Mucosa of descending colon (tissue), 3 donors: Measurements from ENCODE around the gene FIBCD1. TPM values are rescaled to one million over a fixed set of nuclear protein-coding genes. Genes with fewer than 3 reads are reported as not detected.

Experiments
- ATAC-seq: fragments of 200-7000 bp; cut with Tn5 transposase; one replicate; pipeline ENCODE4 v1.9.1; 2020; ENCODE audit warnings: mild to moderate bottlenecking, moderate library complexity
- DNase-seq, 3 donors: peaks; one replicate each; pipeline ENCODE4 v3.0.0-alpha.2; 2020
- H3K36me3 ChIP-seq: fragments of 200-600 bp; one replicate; pipeline ENCODE4 v1.8.0; 2021; ENCODE audit warnings: low read depth, mild to moderate bottlenecking
- H3K4me1 ChIP-seq: fragments of 200-600 bp; one replicate; pipeline ENCODE4 v1.8.0; 2021; ENCODE audit warnings: low read depth, mild to moderate bottlenecking
- H3K4me3 ChIP-seq: fragments of 200-600 bp; one replicate; pipeline ENCODE4 v1.8.0; 2021; ENCODE audit warnings: mild to moderate bottlenecking
- H3K9me3 ChIP-seq: fragments of 200-600 bp; one replicate; pipeline ENCODE4 v1.8.0; 2021; ENCODE audit warnings: mild to moderate bottlenecking
- intact Hi-C, 2 donors: fragments of 100-400 bp; cut with DNase I in 1 of 2; cut with micrococcal nuclease in 1 of 2; formaldehyde crosslinking; loops; one replicate each; pipeline versions ENCODE4 v1.11.0 to v1.11.1; 2022; cut with DNase I, micrococcal nuclease
- total RNA-seq, 3 donors: library from RNA; stranded (reverse); fragmentation: NEBNext Ultra II Directional in 2 of 3; extraction: Animal tissue kit (Norgen Biotek cat#: 25700) in 2 of 3; gene quantifications; one replicate each; pipeline versions ENCODE4 v1.2.1 to v1.2.4, GENCODE V29; 2021 to 2023
- TF ChIP-seq, protein P1 (sequence below): fragments of 200-600 bp; IDR thresholded peaks from one replicate; pipeline ENCODE4 v1.8.0; 2022; ENCODE audit warnings: antibody characterized with exemption, mild to moderate bottlenecking
- donor health status: DM: no; HTN: no; CAD: no; lungs with moderate emphysema.
- donor health status: DM: no; HTN: no; CAD: no.
- donor health status: DM: no; HTN: yes; CAD: no.

Gene FIBCD1
- total RNA-seq, 3 donors from 2014 or later = 2.6 to 10.7 (median 7.3) TPM

DNA sequence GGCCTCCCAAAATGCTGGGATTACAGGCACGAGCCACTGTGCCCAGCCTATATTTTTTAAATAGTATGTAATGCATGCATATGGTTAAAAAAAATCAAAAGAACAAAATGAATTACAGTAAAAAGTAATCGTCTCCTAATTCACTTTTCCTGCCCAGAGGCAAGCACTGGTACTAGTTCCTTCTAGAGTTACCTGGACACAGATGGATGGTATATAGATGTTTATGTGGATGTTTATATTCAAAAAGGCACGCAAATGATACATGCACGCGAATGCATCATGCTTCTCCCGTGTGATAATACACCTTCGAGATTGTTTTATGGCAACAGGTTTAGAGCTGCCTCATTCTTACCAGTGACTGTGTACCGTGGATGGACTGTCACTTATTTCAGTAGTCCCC lies 82.6 kb downstream of the FIBCD1 start:
- intact Hi-C loops = no loop called here
- no peaks in the 10 kb centered on the region for H3K36me3 ChIP-seq
- TF ChIP-seq, protein P1, sequence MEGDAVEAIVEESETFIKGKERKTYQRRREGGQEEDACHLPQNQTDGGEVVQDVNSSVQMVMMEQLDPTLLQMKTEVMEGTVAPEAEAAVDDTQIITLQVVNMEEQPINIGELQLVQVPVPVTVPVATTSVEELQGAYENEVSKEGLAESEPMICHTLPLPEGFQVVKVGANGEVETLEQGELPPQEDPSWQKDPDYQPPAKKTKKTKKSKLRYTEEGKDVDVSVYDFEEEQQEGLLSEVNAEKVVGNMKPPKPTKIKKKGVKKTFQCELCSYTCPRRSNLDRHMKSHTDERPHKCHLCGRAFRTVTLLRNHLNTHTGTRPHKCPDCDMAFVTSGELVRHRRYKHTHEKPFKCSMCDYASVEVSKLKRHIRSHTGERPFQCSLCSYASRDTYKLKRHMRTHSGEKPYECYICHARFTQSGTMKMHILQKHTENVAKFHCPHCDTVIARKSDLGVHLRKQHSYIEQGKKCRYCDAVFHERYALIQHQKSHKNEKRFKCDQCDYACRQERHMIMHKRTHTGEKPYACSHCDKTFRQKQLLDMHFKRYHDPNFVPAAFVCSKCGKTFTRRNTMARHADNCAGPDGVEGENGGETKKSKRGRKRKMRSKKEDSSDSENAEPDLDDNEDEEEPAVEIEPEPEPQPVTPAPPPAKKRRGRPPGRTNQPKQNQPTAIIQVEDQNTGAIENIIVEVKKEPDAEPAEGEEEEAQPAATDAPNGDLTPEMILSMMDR = no peak
- no peak for DNase-seq
- H3K4me1 ChIP-seq = no peaks in the 10 kb centered on the region
- H3K9me3 ChIP-seq = no peaks in the 10 kb centered on the region
- ATAC-seq = no peak
- H3K4me3 ChIP-seq = no peak overlapping the region

DNA sequence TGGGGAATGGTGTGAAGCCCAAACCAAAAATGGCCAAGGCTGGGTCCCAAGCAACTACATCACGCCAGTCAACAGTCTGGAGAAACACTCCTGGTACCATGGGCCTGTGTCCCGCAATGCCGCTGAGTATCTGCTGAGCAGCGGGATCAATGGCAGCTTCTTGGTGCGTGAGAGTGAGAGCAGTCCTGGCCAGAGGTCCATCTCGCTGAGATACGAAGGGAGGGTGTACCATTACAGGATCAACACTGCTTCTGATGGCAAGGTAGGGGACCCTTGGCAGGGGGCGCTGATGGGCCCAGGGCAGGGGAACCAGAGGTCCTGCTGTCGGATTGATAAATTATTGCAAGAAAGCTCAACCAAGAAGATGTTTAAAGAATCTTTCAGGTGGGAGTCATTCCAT lies 84.2 kb downstream of the FIBCD1 start:
- TF ChIP-seq, protein P1 = no peak
- Histone ChIP-seq H3K4me1 (no peaks in the 10 kb centered on the region), H3K9me3 (no peaks in the 10 kb centered on the region), H3K36me3 (no peaks in the 10 kb centered on the region), H3K4me3 (no peak overlapping the region)
- DNase-seq (no peak), ATAC-seq (no peak)
- intact Hi-C loops = no loop called here

DNA sequence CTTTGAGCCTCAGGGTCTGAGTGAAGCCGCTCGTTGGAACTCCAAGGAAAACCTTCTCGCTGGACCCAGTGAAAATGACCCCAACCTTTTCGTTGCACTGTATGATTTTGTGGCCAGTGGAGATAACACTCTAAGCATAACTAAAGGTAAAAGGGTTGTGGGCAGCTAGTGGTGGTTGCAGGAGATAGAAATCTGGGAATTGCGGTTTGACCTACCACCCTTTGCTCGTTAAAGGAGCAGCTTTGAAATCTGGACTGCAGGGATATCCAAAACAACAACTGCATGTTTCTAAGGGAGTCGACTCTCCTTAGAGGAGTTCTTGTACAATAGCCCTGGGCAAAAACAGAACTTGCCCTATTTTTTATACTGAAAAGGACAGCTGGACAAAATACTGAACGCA lies 85.0 kb downstream of the FIBCD1 start:
- Histone ChIP-seq H3K4me1 (no peaks in the 10 kb centered on the region), H3K4me3 (no peak overlapping the region), H3K36me3 (no peaks in the 10 kb centered on the region), H3K9me3 (no peaks in the 10 kb centered on the region)
- no peak for ATAC-seq
- TF ChIP-seq, protein P1 = no peak
- DNase-seq = no peak
- intact Hi-C loops = no loop called here

DNA sequence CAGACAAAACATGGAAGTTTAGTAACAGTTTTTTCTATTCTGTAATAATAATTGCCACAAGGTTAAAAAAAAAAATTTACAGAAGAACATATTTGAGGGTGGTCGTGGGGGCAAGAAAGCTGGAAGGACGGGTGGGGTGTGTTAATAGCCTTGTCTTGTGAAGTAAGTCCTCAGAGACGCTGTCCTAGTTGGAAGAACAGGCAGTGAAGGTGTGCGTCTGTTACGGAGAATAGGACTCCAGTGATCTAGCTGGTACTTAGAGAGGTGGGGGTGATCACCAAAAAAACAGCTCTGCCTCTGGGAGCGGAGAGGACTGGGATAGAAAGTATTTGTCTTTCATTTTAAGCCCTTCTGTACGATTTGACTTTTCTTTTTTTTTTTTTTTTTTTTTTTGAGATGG lies 86.2 kb downstream of the FIBCD1 start:
- ATAC-seq (no peak), DNase-seq (no peak)
- no peaks in the 10 kb centered on the region for H3K36me3 ChIP-seq
- TF ChIP-seq, protein P1 = no peak
- H3K4me1 ChIP-seq = no peaks in the 10 kb centered on the region
- intact Hi-C loops = no loop called here
- H3K9me3 ChIP-seq = no peaks in the 10 kb centered on the region
- no peak overlapping the region for H3K4me3 ChIP-seq

Other genes with a start within 250 kb of the FIBCD1 start
- gene EXOSC2, start 245.5 kb downstream of the FIBCD1 start, total RNA-seq = 10 to 100 TPM; 18.3 to 25.7 (median 19.1) TPM
- gene ABL1, start 104.0 kb downstream of the FIBCD1 start, total RNA-seq = 100 to 1,000 TPM in 1 of 3 donors, 10 to 100 TPM in 2; 86.6 to 147 (median 91.4) TPM
- gene QRFP, start 42.4 kb downstream of the FIBCD1 start, total RNA-seq = under 1 TPM in 2 of 3 donors, not detected in 1; 0.24 to 0.87 TPM
- gene LAMC3, start 69.9 kb upstream of the FIBCD1 start, total RNA-seq = under 1 TPM; 0.58 to 0.73 (median 0.69) TPM
- gene AIF1L, start 157.3 kb upstream of the FIBCD1 start, total RNA-seq = 1 to 10 TPM; 1.4 to 5.6 (median 5.0) TPM
- 10 to 100 TPM; 56.1 to 57.9 (median 56.5) TPM for gene NUP214, start 186.3 kb upstream of the FIBCD1 start, total RNA-seq